Thyroid gland (tissue), 4 donors: ENCODE results near the gene TBC1D23. TPM values are rescaled to one million over a fixed set of nuclear protein-coding genes. Genes with fewer than 3 reads are reported as not detected.

Experiments
- DNase-seq, 2 donors: peaks; one replicate each; pipeline ENCODE4 v3.0.0-alpha.2; 2019
- H3K27ac ChIP-seq, 3 donors: fragments of 200-600 bp; sonication (generic); 1 replicate in 2 of 3; 2 replicates in 1 of 3; pipeline ENCODE4 v1.5.1; 2016 to 2019; ENCODE audit warnings: mild to moderate bottlenecking in 1 of 3, moderate library complexity in 1 of 3
- H3K27me3 ChIP-seq: fragments of 200-600 bp; sonication (generic); one replicate; pipeline ENCODE4 v1.5.1; 2019
- H3K36me3 ChIP-seq, 2 donors: fragments of 200-600 bp; sonication (generic); one replicate each; pipeline ENCODE4 v1.5.1; 2016 to 2019
- H3K4me1 ChIP-seq, 2 donors: fragments of 200-600 bp; sonication (generic); one replicate each; pipeline ENCODE4 v1.5.1; 2017 to 2019
- H3K4me3 ChIP-seq, 3 donors: fragments of 200-600 bp; sonication (generic); replicated peaks in 1 of 3; 1 replicate in 2 of 3; 2 replicates in 1 of 3; pipeline ENCODE4 v1.5.1; 2016; ENCODE audit warnings: mild to moderate bottlenecking in 1 of 3
- H3K9me3 ChIP-seq: fragments of 200-600 bp; sonication (generic); one replicate; pipeline ENCODE4 v1.5.1; 2017
- POLR2A ChIP-seq, 2 donors: fragments of 450-650 bp; IDR thresholded peaks; one replicate each; pipeline ENCODE4 v1.6.1; 2017; ENCODE audit warnings: antibody characterized with exemption in 2 of 2, mild to moderate bottlenecking in 2 of 2, moderate library complexity in 1 of 2
- WGBS, 2 donors: methylation state at CpG; one replicate each; pipeline ENCODE4 v1.1.5; 2017; 5-methylcytosine and 5-hydroxymethylcytosine counted together
- intact Hi-C: fragments of 100-400 bp; cut with DNase I; formaldehyde crosslinking; loops from one replicate; pipeline ENCODE4 v1.15.1; 2023
- total RNA-seq, 4 donors: library from RNA; depleted of rRNA; stranded (reverse); fragments of >200 nt; gene quantifications; one replicate each; pipeline ENCODE4 v1.2.3, GENCODE V29; 2016
- TF ChIP-seq, protein P1 (sequence below), 6 experiments: fragments of 200-600 bp in 3 of 6; fragments of 450-650 bp in 3 of 6; sonication (generic) in 3 of 6; IDR thresholded peaks; one replicate each; pipeline ENCODE4 v1.5.1; 2016 to 2019; ENCODE audit warnings: antibody characterized with exemption in 6 of 6, mild to moderate bottlenecking in 2 of 6, inconsistent platforms in 1 of 6, moderate library complexity in 1 of 6

The TBC1D23 gene
- total RNA-seq, 4 donors from 2014 or later = 35.9 to 104 (median 63.7) TPM

DNA sequence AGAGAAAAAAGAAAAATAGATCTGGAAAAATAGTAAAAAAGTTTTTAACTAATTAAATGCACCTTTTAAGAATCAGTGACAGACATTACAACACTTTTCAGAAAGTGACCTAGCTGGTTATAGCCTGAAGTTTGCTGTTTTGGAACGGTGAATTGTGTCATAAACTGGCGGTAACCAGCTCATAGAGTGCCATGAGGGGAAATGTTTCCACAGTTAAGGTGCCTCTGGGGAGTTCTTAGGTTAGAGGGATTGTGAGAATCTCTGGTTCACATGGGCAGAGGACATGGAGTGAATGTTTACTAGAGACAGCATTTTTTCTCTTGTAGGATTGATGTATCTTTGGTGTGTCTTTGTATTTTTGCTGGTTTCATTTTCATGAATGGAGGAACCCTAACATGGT lies 2.8 kb downstream of the TBC1D23 start:
- H3K36me3 ChIP-seq = no peaks in the 10 kb centered on the region
- no peak for TF ChIP-seq POLR2A (IDR thresholded peaks at IDR 0.05)
- TF ChIP-seq, protein P1, sequence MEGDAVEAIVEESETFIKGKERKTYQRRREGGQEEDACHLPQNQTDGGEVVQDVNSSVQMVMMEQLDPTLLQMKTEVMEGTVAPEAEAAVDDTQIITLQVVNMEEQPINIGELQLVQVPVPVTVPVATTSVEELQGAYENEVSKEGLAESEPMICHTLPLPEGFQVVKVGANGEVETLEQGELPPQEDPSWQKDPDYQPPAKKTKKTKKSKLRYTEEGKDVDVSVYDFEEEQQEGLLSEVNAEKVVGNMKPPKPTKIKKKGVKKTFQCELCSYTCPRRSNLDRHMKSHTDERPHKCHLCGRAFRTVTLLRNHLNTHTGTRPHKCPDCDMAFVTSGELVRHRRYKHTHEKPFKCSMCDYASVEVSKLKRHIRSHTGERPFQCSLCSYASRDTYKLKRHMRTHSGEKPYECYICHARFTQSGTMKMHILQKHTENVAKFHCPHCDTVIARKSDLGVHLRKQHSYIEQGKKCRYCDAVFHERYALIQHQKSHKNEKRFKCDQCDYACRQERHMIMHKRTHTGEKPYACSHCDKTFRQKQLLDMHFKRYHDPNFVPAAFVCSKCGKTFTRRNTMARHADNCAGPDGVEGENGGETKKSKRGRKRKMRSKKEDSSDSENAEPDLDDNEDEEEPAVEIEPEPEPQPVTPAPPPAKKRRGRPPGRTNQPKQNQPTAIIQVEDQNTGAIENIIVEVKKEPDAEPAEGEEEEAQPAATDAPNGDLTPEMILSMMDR (IDR thresholded peaks at IDR 0.05) = no peak
- peaks cover 27 to 32% of the 10 kb centered on the region in 2 donors for H3K4me1 ChIP-seq
- intact Hi-C loops = no loop called here
- DNase-seq = no peak
- no peaks in the 10 kb centered on the region for H3K27me3 ChIP-seq
- 71 to 79% methylated on average over 2 of the region's 2 CpGs for WGBS, 2 donors
- no peak overlapping the region for H3K27ac ChIP-seq
- H3K4me3 ChIP-seq = no peak overlapping the region
- H3K9me3 ChIP-seq = no peaks in the 10 kb centered on the region

DNA sequence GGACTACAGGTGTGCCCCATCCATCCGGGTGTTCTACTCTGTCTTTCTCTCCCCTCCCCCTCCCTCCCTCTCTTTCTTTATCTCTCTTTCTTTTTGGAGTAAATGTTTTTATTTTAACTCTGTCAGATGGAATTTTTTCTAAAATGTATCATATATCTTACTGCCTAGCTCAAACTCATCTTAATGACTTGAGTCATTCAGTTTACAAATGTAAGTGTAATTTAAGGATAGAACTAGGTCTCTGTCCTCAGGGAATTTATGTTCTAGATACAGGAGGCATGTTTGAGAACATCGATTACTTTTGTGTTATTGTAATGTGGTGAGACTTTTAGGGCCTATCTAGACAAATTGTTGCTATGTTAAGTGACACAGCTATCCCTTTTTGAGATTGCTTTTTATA lies 3.5 kb downstream of the TBC1D23 start:
- no peaks in the 10 kb centered on the region for H3K27me3 ChIP-seq
- 59 to 73% methylated on average over 2 of the region's 2 CpGs for WGBS, 2 donors
- intact Hi-C loops = no loop called here
- H3K4me3 ChIP-seq = no peak overlapping the region
- no peaks in the 10 kb centered on the region for H3K36me3 ChIP-seq
- peaks cover 27 to 32% of the 10 kb centered on the region in 2 donors for H3K4me1 ChIP-seq
- no peak for DNase-seq
- H3K9me3 ChIP-seq = no peaks in the 10 kb centered on the region
- TF ChIP-seq POLR2A (IDR thresholded peaks at IDR 0.05) = no peak
- TF ChIP-seq, protein P1 (IDR thresholded peaks at IDR 0.05) = no peak
- H3K27ac ChIP-seq = no peak overlapping the region

DNA sequence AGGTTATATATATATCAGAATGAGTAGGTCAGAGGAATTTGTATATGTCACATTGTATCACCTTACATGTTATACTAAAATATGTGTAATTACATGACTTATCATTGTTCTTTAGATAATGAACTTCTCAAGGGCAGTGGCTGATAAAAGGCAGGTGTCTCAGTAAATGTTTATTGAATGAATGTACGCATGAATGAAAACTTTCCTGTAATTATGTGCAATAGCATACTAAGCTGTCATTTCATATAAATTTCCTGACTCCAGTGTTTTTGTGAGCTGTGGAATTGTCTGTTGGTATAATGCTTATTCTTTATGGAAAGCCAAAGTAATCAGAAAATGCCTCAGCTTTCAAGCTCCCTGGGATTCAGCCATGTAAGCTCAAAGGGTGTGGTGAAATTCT lies 4.2 kb downstream of the TBC1D23 start:
- H3K36me3 ChIP-seq = no peaks in the 10 kb centered on the region
- H3K27ac ChIP-seq = no peak overlapping the region
- TF ChIP-seq POLR2A (IDR thresholded peaks at IDR 0.05) = no peak
- TF ChIP-seq, protein P1 (IDR thresholded peaks at IDR 0.05) = no peak
- WGBS, 2 donors = 91 to 94% methylated on average over 1 of the region's 1 CpG
- H3K9me3 ChIP-seq = no peaks in the 10 kb centered on the region
- no peak for DNase-seq
- no peak overlapping the region for H3K4me3 ChIP-seq
- intact Hi-C loops = no loop called here
- H3K27me3 ChIP-seq = no peaks in the 10 kb centered on the region
- peaks cover 26 to 31% of the 10 kb centered on the region in 2 donors for H3K4me1 ChIP-seq

DNA sequence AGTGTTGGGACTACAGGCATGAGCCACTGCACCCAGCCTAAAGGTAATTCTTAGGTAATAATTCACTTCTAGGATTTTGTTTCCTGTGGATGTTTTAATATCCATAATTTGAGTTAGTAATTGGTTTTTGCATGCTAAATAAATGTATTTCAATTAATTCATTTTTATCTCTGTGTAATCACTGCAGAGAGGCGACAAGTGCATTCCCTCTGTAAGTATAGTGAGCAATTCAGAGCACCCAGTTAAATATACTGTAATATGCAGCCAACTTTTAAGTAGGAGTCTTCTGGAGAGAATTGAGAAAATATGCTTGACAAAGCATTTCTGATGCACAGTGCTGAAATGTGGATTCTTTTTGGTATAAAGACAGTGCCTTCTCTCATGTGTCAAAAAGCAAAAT lies 5.7 kb downstream of the TBC1D23 start:
- Histone ChIP-seq H3K4me3 (no peak overlapping the region), H3K36me3 (no peaks in the 10 kb centered on the region), H3K27me3 (no peaks in the 10 kb centered on the region), H3K9me3 (no peaks in the 10 kb centered on the region), H3K4me1 (peaks cover 22 to 30% of the 10 kb centered on the region in 2 donors), H3K27ac (no peak overlapping the region)
- DNase-seq = no peak
- TF ChIP-seq, protein P1 (IDR thresholded peaks at IDR 0.05) = no peak
- no peak for TF ChIP-seq POLR2A (IDR thresholded peaks at IDR 0.05)
- 87 to 93% methylated on average over 1 of the region's 1 CpG for WGBS, 2 donors
- intact Hi-C loops = no loop called here

DNA sequence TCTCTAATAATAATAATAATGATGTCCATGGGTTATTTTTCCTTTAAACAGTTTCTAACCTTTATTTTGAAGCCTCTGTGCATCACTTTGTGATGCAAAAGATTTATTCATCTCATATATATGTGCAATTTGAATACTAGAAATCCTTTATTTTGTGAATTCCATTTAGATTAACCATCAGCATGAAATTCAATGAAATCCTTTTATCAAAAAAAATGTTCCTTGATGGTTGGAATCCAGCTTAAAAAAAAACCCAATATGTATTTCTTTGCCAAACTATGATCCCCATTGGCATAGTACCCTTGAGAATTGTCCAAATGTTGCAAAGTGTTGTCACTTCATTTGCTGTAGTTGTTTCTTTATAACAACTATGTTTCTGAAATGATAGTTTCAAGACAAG lies 7.4 kb downstream of the TBC1D23 start:
- TF ChIP-seq, protein P1 (IDR thresholded peaks at IDR 0.05) = no peak
- no peak for TF ChIP-seq POLR2A (IDR thresholded peaks at IDR 0.05)
- Histone ChIP-seq H3K27ac (no peak overlapping the region), H3K27me3 (no peaks in the 10 kb centered on the region), H3K4me1 (peaks cover 13 to 17% of the 10 kb centered on the region in 2 donors), H3K4me3 (no peak overlapping the region), H3K36me3 (no peaks in the 10 kb centered on the region), H3K9me3 (no peaks in the 10 kb centered on the region)
- intact Hi-C loops = no loop called here
- DNase-seq = no peak
